Measurements from ENCODE around the gene OTX1.
"Not testable (repeated sequence)": the region's sequence is repeated elsewhere in the genome, so short reads cannot be mapped to it uniquely, and the experiment has no call there.

OTX1 gene

DNA sequence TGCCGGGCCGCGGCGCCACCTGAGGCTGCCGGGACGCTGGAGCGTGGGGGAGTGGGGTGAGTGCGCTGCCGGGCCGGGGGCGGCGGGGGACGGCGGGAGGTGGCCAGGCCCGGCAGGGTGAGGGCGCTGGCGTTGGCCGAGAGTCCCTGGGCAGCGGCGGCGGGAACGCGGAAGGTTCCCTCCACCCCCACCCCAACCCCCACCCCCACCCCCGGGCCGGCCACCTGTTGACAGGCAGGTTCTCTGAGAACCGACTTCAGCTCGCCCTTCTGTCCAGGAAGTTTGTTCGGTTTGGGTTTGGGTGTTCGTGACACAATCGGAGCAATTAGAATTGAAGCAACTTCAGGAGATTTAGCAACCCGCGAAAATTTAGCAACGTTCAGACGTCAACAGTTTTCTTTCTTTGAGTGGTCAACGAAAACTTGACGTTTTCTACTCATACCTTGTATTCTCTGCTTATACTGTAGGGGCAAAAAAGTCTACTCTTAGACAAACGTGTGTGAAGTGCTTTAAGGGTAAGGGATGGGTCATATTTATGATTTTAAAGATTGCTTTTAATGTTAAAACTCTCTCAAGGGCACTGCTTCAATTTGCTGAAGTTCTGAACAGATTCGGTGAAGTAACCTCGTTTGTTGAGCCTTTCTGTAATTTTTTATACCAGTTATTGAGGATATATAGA lies 9.3 kb downstream of the OTX1 start:
- no peak for DNase-seq

GRCh38 chr2:63060472-63060991 lies 9.9 kb downstream of the OTX1 start:
- no peak for DNase-seq

GRCh38 chr2:63064197-63064596 lies 13.6 kb downstream of the OTX1 start:
- no peak for DNase-seq

DNA sequence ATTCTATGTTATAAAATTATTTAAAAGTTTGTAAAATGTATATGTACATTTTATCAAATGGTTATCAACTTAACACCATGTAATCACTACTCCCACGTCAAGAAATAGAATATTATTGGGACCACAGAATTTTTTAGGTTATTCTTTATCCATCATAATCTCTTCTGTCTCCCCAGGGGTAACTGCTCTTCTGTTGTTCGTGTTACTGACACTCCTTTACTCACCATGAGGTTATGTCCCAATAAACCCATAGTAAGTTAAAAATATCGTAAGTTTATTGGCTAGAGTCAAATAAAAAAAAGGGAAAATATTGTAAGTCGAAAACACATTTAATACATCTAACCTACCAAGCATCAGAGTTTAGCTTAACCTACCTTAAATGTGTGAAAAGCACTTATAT lies 14.0 kb downstream of the OTX1 start:
- DNase-seq: no peak

DNA sequence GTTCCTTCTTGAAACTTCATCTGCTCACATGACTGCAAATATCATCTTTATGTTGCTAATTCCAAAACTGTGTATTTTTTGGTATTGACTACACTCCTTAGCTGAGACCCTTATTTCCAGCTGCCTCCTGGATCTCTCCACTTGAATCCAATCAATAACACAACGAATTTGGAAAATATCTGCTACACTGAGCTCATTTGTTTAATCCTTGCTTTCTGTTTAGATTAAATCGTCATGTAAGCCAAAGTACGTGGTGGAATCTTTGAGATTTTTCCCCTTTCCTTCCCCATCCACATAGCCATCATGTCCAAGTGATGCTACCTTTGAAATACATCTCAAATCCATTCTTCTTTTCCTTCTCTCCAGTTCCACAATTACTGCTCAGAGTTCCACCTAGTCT lies 15.6 kb downstream of the OTX1 start:
- DNase-seq: no peak

- no peak for DNase-seq
These were observed 16.2 kb downstream of the OTX1 start for GRCh38 chr2:63066838-63067237.

DNA sequence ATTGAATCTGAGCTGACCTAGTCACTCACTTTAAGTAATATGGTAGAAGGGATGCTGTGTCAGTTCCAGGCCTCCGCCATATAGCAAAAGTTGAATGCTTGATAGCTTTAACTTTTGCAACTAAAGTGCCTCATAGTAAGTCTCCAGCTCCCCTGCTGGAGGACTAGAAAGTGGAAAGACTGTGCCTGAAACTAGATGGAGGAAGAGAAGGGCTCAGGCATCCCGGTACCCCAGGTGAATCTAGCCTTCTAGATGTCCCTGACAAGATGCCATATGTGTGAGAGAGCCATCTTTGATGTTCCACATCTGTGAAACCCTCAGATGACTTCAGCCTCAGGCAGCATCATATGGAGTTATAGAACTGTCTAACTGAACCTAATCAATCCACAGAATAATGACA lies 21.0 kb downstream of the OTX1 start:
- DNase-seq: no peak

- no peak for DNase-seq
These were observed 23.4 kb downstream of the OTX1 start for GRCh38 chr2:63073994-63074393.

GRCh38 chr2:63074399-63074798 lies 23.8 kb downstream of the OTX1 start:
- DNase-seq: not testable (repeated sequence)

DNA sequence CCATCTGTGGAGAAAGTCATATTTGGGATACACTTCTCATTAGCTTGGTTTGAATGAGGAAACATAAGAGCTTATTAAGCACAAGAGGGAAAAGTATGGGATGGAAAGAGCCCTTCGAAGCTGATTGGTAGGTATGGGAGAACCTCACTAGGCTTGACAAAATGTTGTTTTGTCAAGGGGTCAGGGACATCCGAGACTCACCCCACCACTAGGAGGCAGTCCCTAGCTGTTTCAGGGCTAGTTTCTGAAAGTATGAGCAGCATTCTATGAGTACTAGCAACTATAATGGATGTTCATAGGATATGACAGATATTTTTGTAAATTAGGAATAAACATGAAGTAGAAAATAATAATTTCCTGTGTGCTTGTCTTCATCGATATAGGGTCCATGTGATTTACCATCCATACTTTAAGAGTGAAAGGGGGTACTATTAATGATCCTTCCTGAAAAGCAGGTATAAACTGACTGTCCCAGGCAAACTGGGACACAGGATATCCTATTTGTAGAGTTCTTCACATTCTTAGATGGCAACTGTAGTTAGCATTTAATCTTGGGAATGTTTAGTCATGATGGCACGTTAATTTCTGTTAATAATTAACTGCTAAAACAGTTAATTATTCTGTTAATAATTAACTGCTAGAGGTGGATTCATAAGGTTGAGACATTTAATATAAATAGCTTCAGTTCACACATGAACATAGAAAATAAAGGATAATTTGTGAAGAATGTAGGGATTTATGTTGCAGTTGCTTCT lies 28.4 kb downstream of the OTX1 start:
- no peak for DNase-seq

GRCh38 chr2:63081404-63081803 lies 30.8 kb downstream of the OTX1 start:
- no peak for DNase-seq

DNA sequence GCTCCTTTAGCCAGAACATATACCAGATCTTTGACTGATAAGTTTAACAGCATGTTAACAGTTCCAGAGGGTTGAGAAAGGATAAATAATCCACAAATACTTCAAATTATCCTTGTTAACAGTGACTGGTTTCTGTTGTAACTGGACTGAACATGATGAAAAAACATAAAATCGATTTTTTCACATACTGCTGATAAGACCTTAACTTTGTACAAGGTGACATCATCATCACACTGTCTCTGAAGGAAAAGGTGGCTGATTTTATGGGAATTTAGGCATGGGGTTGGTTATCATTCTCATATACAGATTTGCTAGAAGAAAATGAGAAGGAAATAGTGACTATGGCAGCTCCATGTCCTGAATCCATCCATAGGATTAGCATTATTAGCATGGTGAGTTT lies 36.1 kb downstream of the OTX1 start:
- no peak for DNase-seq

DNA sequence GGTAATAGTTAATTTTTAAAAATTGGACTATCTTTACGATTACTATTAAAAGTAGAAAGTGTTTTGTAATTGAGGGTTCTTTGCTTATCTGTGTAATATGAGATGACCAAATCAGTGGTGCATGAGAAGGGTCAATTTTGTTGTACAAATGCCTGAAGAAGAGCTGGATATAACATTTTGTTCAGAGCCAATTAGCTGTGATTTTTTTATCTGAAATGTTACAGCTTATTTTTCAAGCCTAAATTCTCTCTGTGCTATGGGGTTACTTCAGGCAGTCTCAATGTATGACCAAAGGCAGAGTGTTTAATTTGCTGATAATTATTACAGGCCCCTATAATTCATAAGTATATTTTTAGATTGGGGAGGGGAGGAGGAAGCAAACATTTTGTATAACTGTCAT lies 41.8 kb downstream of the OTX1 start:
- no peak for DNase-seq

DNA sequence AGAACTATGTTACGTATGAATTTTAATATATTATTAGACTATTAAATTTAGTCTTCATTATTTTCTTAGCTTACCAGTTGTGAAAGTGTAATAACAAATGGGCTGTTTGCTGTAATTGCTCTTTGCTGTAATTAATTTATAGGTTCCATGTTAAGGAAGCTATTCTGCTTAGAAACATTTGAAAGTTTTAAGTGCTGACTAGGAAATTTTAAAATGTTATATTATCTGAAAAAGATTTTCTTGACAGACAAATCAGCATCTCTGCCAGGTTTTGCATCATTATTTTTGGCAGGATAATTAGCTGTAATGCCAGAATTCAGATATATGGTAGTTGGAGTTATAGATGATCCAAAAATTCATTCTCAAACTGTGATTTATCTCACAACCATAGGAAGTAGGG lies 42.2 kb downstream of the OTX1 start:
- no peak for DNase-seq

GRCh38 chr2:63093502-63093901 lies 42.9 kb downstream of the OTX1 start:
- no peak for DNase-seq

DNA sequence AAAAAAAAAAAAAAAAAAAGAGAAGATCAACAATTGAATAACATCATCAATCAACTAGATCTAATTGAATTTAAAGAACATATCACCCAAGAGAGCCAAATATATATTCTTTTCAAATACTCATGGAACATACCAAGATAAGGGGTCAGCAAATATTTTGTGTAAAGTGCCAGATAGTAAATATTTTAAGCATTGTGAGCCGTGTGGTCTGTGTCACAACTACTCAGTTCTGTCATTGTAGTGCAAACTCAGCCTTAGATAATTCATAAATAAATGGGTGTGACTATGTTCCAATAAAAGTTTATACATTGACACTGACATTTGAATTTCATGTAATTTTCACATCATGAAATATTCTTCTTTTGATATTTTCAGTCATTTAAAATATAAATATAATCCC lies 45.9 kb downstream of the OTX1 start:
- DNase-seq: no peak

DNA sequence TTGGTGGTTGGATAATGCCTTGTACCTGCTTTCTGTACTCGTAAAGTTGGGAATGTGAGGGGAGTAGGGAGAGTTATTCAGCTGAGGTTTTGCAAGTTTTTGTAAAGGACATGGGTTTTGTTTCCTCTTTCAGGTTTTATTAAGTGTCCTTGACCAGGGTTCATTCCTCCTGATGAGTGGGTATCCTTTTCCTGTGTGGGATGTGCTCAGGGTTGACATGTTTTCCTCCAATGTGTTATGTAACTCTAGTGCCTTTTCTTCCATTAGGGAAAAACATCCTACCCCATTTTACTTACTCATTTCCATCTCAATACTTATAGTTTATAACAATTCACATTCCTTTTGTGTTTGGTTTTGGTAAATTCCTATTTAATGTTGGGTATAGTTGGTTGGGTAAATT lies 48.4 kb downstream of the OTX1 start:
- DNase-seq: no peak

DNA sequence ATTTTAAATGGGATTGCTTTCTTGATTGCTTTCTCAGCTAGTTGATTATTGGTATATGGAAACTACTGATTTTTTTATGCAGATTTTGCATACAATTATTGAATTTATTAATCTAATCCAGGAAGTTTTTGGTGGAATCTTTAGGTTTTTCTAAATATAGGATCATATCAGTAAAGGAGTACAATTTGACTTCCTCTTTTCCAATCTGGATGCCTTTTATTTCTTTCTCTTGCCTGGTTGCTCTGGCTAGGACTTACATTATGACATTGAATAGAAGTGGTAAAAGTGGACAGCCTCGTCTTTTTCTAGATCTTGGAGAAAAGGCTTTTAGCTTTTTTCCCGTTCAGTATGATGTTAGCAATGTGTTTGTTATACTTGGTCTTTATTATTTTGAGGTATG lies 51.3 kb downstream of the OTX1 start:
- DNase-seq: no peak

DNA sequence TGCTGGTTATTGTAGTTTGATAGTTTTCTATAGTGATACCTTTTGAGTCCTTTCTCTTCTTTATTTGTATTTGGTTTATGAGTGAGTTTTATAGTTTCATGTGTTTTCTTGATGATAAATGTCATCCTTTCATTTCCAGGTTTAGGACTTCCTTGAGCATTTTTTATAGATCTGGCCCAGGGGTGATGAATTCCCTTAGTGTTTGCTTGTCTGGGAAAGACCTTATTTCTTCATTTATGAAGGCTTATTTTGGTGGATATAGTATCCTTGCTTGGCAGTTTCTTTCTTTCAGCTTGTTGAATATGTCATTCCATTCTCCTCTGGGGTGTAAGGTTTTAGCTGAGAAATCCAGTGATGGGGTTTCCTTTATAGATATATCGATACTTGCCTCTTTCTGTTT lies 53.9 kb downstream of the OTX1 start:
- DNase-seq: no peak
